Memory B cell (primary cell): ENCODE results near the gene ACVR2B.
A peak's percentile ranks its signal among the peaks of the same experiment; 100 is the strongest.

Source experiments
- ATAC-seq: fragments of 150-1000 bp; cut with Tn5 transposase; 2 replicates; pipeline ENCODE4 v1.10.0; 2021; ENCODE audit warnings: low read depth, mild to moderate bottlenecking, moderate library complexity
- DNase-seq, 2 donors: peaks; one replicate each; pipeline ENCODE4 v3.0.0; 2022; ENCODE audit warnings: low spot score in 2 of 2
- H3K27ac Mint-ChIP-seq: one replicate; pipeline ENCODE4 v1.8.0; 2022; ENCODE audit warnings: mild to moderate bottlenecking, moderate library complexity, mixed read lengths
- H3K27me3 Mint-ChIP-seq: one replicate; pipeline ENCODE4 v1.8.0; 2022; ENCODE audit warnings: mixed read lengths
- H3K36me3 Mint-ChIP-seq: one replicate; pipeline ENCODE4 v1.8.0; 2022; ENCODE audit warnings: mild to moderate bottlenecking, mixed read lengths
- H3K4me1 Mint-ChIP-seq: one replicate; pipeline ENCODE4 v1.8.0; 2022; ENCODE audit warnings: mixed read lengths
- H3K4me3 Mint-ChIP-seq: one replicate; pipeline ENCODE4 v1.8.0; 2022; ENCODE audit warnings: mild to moderate bottlenecking, moderate library complexity, mixed read lengths
- H3K9me3 Mint-ChIP-seq: one replicate; pipeline ENCODE4 v1.8.0; 2022; ENCODE audit warnings: mixed read lengths

ACVR2B gene

GRCh38 chr3:38489766-38490165 is 36.1 kb downstream of the ACVR2B start:
- DNase-seq (no peak), ATAC-seq (no peak)
- H3K27ac Mint-ChIP-seq: no peak overlapping the region
- H3K4me1 Mint-ChIP-seq: peaks cover 3% of the 10 kb centered on the region
- H3K9me3 Mint-ChIP-seq: no peaks in the 10 kb centered on the region
- no peaks in the 10 kb centered on the region for H3K27me3 Mint-ChIP-seq
- H3K4me3 Mint-ChIP-seq: no peak overlapping the region
- H3K36me3 Mint-ChIP-seq: no peaks in the 10 kb centered on the region

- DNase-seq (no peak), ATAC-seq (no peak)
- Mint-ChIP-seq H3K27me3 (no peaks in the 10 kb centered on the region), H3K4me1 (peaks cover 3% of the 10 kb centered on the region), H3K27ac (no peak overlapping the region), H3K9me3 (no peaks in the 10 kb centered on the region), H3K4me3 (no peak overlapping the region), H3K36me3 (no peaks in the 10 kb centered on the region)
Observed at GRCh38 chr3:38490281-38491030, 36.8 kb downstream of the ACVR2B start.

- Mint-ChIP-seq H3K9me3 (no peaks in the 10 kb centered on the region), H3K4me1 (peaks cover 3% of the 10 kb centered on the region), H3K36me3 (no peaks in the 10 kb centered on the region), H3K4me3 (no peak overlapping the region), H3K27me3 (no peaks in the 10 kb centered on the region), H3K27ac (no peak overlapping the region)
- no peak for DNase-seq
- ATAC-seq: no peak
Observed at GRCh38 chr3:38491215-38491614, 37.5 kb downstream of the ACVR2B start.

GRCh38 chr3:38493031-38493430 is 39.3 kb downstream of the ACVR2B start:
- H3K4me1 Mint-ChIP-seq: peaks cover 3% of the 10 kb centered on the region
- no peak overlapping the region for H3K4me3 Mint-ChIP-seq
- no peaks in the 10 kb centered on the region for H3K9me3 Mint-ChIP-seq
- H3K27me3 Mint-ChIP-seq: no peaks in the 10 kb centered on the region
- no peak for ATAC-seq
- H3K36me3 Mint-ChIP-seq: no peaks in the 10 kb centered on the region
- DNase-seq: no peak
- no peak overlapping the region for H3K27ac Mint-ChIP-seq

GRCh38 chr3:38496131-38496910 is 42.6 kb downstream of the ACVR2B start, which contains the start of gene EXOG:
Gene EXOG (plus strand): TSS chr3:38496340. CDS start chr3:38496368, 28 bp downstream.
- H3K4me3 Mint-ChIP-seq: peak within 1 kb of the TSS; percentile 94
- H3K36me3 Mint-ChIP-seq: peaks cover 3% of the 10 kb centered on the region
- H3K27ac Mint-ChIP-seq: peak within 1 kb of the TSS; percentile 94
- H3K4me1 Mint-ChIP-seq: peaks cover 10% of the 10 kb centered on the region
- no peaks in the 10 kb centered on the region for H3K27me3 Mint-ChIP-seq
- ATAC-seq (peak; percentile 95), DNase-seq (peak; percentile 91 to 92)
- no peaks in the 10 kb centered on the region for H3K9me3 Mint-ChIP-seq

GRCh38 chr3:38497031-38497430 is 43.3 kb downstream of the ACVR2B start:
- peaks cover 10% of the 10 kb centered on the region for H3K4me1 Mint-ChIP-seq
- H3K4me3 Mint-ChIP-seq: peak overlapping the region; percentile 94
- H3K27ac Mint-ChIP-seq: peak overlapping the region; percentile 94
- no peaks in the 10 kb centered on the region for H3K27me3 Mint-ChIP-seq
- DNase-seq: no peak
- H3K36me3 Mint-ChIP-seq: peaks cover 3% of the 10 kb centered on the region
- H3K9me3 Mint-ChIP-seq: no peaks in the 10 kb centered on the region
- no peak for ATAC-seq

- Mint-ChIP-seq H3K4me3 (no peak overlapping the region), H3K4me1 (peaks cover 10% of the 10 kb centered on the region), H3K27ac (no peak overlapping the region), H3K9me3 (no peaks in the 10 kb centered on the region), H3K36me3 (peaks cover 9% of the 10 kb centered on the region), H3K27me3 (no peaks in the 10 kb centered on the region)
- DNase-seq (no peak), ATAC-seq (no peak)
Observed at GRCh38 chr3:38500688-38501417, 47.2 kb downstream of the ACVR2B start.

GRCh38 chr3:38507120-38507519 is 53.4 kb downstream of the ACVR2B start:
- Mint-ChIP-seq H3K27ac (no peak overlapping the region), H3K4me3 (no peak overlapping the region), H3K4me1 (no peaks in the 10 kb centered on the region), H3K36me3 (peaks cover 19% of the 10 kb centered on the region), H3K27me3 (no peaks in the 10 kb centered on the region), H3K9me3 (no peaks in the 10 kb centered on the region)
- ATAC-seq: no peak
- no peak for DNase-seq

GRCh38 chr3:38509732-38510131 is 56.0 kb downstream of the ACVR2B start:
- Mint-ChIP-seq H3K4me1 (no peaks in the 10 kb centered on the region), H3K36me3 (peaks cover 22% of the 10 kb centered on the region), H3K27ac (no peak overlapping the region), H3K27me3 (no peaks in the 10 kb centered on the region), H3K4me3 (no peak overlapping the region), H3K9me3 (no peaks in the 10 kb centered on the region)
- no peak for DNase-seq
- ATAC-seq: no peak

GRCh38 chr3:38510631-38511030 is 56.9 kb downstream of the ACVR2B start:
- Mint-ChIP-seq H3K27ac (no peak overlapping the region), H3K4me1 (no peaks in the 10 kb centered on the region), H3K27me3 (no peaks in the 10 kb centered on the region), H3K36me3 (peaks cover 22% of the 10 kb centered on the region), H3K4me3 (no peak overlapping the region), H3K9me3 (no peaks in the 10 kb centered on the region)
- ATAC-seq: no peak
- DNase-seq: no peak

GRCh38 chr3:38511546-38511945 is 57.9 kb downstream of the ACVR2B start:
- no peaks in the 10 kb centered on the region for H3K4me1 Mint-ChIP-seq

GRCh38 chr3:38515367-38515766 is 61.7 kb downstream of the ACVR2B start:
- no peak for ATAC-seq
- H3K36me3 Mint-ChIP-seq: peaks cover 15% of the 10 kb centered on the region

More at GRCh38 chr3:38511546-38511945, 57.9 kb downstream of the ACVR2B start:
- Mint-ChIP-seq H3K27me3 (no peaks in the 10 kb centered on the region), H3K27ac (no peak overlapping the region), H3K4me3 (no peak overlapping the region), H3K36me3 (peaks cover 24% of the 10 kb centered on the region), H3K9me3 (no peaks in the 10 kb centered on the region)
- no peak for ATAC-seq
- DNase-seq: no peak

GRCh38 chr3:38516669-38517068 is 63.0 kb downstream of the ACVR2B start:
- no peaks in the 10 kb centered on the region for H3K9me3 Mint-ChIP-seq
- no peak for ATAC-seq
- H3K4me1 Mint-ChIP-seq: peaks cover 8% of the 10 kb centered on the region
- no peak for DNase-seq
- H3K27me3 Mint-ChIP-seq: no peaks in the 10 kb centered on the region
- H3K27ac Mint-ChIP-seq: no peak overlapping the region
- no peak overlapping the region for H3K4me3 Mint-ChIP-seq
- peaks cover 13% of the 10 kb centered on the region for H3K36me3 Mint-ChIP-seq

More at GRCh38 chr3:38515367-38515766, 61.7 kb downstream of the ACVR2B start:
- no peaks in the 10 kb centered on the region for H3K27me3 Mint-ChIP-seq
- no peak overlapping the region for H3K27ac Mint-ChIP-seq
- H3K9me3 Mint-ChIP-seq: no peaks in the 10 kb centered on the region
- no peak for DNase-seq
- H3K4me3 Mint-ChIP-seq: no peak overlapping the region
- H3K4me1 Mint-ChIP-seq: peaks cover 6% of the 10 kb centered on the region

GRCh38 chr3:38519000-38519399 is 65.3 kb downstream of the ACVR2B start:
- Mint-ChIP-seq H3K4me3 (no peak overlapping the region), H3K36me3 (peaks cover 10% of the 10 kb centered on the region), H3K9me3 (no peaks in the 10 kb centered on the region), H3K4me1 (peaks cover 8% of the 10 kb centered on the region), H3K27me3 (no peaks in the 10 kb centered on the region), H3K27ac (peak overlapping the region; percentile 53)
- ATAC-seq (no peak), DNase-seq (no peak)
